Lower leg skin (tissue), 3 donors: ENCODE measurements around the gene MEIS3.

ENCODE experiments used
- POLR2A ChIP-seq, 2 donors: fragments of 450-650 bp; IDR thresholded peaks; one replicate each; pipeline ENCODE4 v1.6.1; 2016 to 2017; ENCODE audit warnings: antibody characterized with exemption in 2 of 2, mild to moderate bottlenecking in 1 of 2, moderate library complexity in 1 of 2
- TF ChIP-seq, protein P1 (sequence below), 3 donors: fragments of 450-650 bp; IDR thresholded peaks; one replicate each; pipeline ENCODE4 v1.5.1; 2016; ENCODE audit warnings: antibody characterized with exemption in 3 of 3, mild to moderate bottlenecking in 3 of 3, moderate library complexity in 2 of 3

- TF ChIP-seq, protein P1, sequence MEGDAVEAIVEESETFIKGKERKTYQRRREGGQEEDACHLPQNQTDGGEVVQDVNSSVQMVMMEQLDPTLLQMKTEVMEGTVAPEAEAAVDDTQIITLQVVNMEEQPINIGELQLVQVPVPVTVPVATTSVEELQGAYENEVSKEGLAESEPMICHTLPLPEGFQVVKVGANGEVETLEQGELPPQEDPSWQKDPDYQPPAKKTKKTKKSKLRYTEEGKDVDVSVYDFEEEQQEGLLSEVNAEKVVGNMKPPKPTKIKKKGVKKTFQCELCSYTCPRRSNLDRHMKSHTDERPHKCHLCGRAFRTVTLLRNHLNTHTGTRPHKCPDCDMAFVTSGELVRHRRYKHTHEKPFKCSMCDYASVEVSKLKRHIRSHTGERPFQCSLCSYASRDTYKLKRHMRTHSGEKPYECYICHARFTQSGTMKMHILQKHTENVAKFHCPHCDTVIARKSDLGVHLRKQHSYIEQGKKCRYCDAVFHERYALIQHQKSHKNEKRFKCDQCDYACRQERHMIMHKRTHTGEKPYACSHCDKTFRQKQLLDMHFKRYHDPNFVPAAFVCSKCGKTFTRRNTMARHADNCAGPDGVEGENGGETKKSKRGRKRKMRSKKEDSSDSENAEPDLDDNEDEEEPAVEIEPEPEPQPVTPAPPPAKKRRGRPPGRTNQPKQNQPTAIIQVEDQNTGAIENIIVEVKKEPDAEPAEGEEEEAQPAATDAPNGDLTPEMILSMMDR (IDR thresholded peaks at IDR 0.05): no peak
- TF ChIP-seq POLR2A (IDR thresholded peaks at IDR 0.05): no peak
Measured at GRCh38 chr19:47398707-47399597, 20.4 kb downstream of the MEIS3 start.
